ENCODE data around the gene GRIFIN.
"Not testable (repeated sequence)": the region's sequence is repeated elsewhere in the genome, so short reads cannot be mapped to it uniquely, and the experiment has no call there.

The GRIFIN gene

DNA sequence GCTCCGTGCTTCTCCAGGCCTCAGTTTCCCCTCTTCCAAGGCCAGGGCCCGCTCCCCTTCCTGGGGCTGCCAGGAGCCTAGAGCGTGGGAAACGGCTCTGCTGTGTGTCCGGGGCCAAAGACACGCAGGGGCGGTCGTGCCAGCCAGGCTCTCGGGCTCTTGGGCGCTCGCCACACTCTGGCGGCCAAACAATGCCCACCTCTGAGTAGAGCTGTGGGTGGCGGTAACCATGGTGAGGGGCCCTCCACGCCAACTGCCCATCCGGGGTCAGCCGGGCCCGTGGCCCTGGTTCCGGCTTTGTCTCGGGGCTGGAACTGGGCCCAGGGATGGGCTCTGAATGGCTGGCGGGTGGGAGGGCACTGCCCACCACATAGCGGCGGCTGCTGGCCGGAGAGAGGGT is 16.0 kb downstream of the GRIFIN start:
- Histone ChIP-seq H3K4me3 (ENCODE audit: low read length in 2 of 2) (no peak overlapping the region), H3K9me3 (ENCODE audit: control insufficient read depth in 2 of 2, low read length in 2 of 2) (no peaks in the 10 kb centered on the region), H3K27me3 (ENCODE audit: control insufficient read depth in 2 of 2, insufficient read depth in 2 of 2, low read length in 2 of 2) (no peaks in the 10 kb centered on the region), H3K4me1 (ENCODE audit: control insufficient read depth in 2 of 2, insufficient read depth in 2 of 2, low read length in 2 of 2) (no peaks in the 10 kb centered on the region), H3K27ac (ENCODE audit: low read depth in 2 of 2, low read length in 2 of 2) (no peak overlapping the region), H3K36me3 (ENCODE audit: control insufficient read depth in 2 of 2, insufficient read depth in 2 of 2, low read length in 2 of 2) (no peaks in the 10 kb centered on the region), H3K9ac (ENCODE audit: low read depth in 1 of 2, low read length in 2 of 2) (no peak overlapping the region)

DNA sequence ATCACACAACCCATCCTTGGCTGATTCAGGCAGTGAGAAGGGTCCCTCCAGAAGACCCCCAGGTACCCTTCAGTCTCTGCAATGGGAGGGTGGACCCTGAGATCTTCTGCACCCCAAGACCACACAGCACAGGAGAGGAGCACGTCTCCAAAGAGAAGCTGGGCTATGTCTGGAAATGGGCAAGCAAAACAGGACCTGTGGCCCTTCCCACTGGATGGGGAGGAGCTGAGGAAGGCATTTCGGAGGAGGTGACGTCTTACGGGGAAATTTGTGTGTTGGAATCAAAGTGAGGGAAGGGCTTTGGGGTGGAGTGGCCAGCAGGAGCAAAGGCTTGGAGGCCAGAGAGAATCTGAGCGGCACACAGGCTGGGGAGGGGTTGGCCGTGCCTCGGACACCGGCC is 16.5 kb downstream of the GRIFIN start:
- H3K4me1 ChIP-seq (ENCODE audit: control insufficient read depth in 2 of 2, insufficient read depth in 2 of 2, low read length in 2 of 2): no peaks in the 10 kb centered on the region
- H3K9ac ChIP-seq (ENCODE audit: low read depth in 1 of 2, low read length in 2 of 2): no peak overlapping the region
- no peaks in the 10 kb centered on the region for H3K9me3 ChIP-seq (ENCODE audit: control insufficient read depth in 2 of 2, low read length in 2 of 2)
- H3K27ac ChIP-seq (ENCODE audit: low read depth in 2 of 2, low read length in 2 of 2): no peak overlapping the region
- no peaks in the 10 kb centered on the region for H3K27me3 ChIP-seq (ENCODE audit: control insufficient read depth in 2 of 2, insufficient read depth in 2 of 2, low read length in 2 of 2)
- no peak overlapping the region for H3K4me3 ChIP-seq (ENCODE audit: low read length in 2 of 2)
- H3K36me3 ChIP-seq (ENCODE audit: control insufficient read depth in 2 of 2, insufficient read depth in 2 of 2, low read length in 2 of 2): no peaks in the 10 kb centered on the region

DNA sequence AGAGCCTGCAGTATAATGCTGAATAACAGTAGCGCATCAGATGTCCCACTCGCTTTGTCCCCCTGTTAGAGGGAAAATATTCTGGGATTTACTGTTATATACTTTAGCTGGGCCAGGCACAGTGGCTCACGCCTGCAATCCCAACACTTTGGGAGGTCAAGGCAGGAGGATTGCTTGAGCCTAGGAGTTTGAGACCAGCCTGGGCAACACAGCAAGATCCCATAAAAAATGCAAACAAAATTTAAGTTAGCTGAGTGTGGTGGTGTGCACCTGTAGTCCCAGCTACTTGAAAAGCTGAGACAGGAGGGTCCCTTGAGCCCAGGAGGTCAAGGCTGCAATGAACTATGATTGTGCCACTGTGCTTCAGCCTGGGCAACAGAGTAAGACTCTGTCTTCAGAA is 22.3 kb downstream of the GRIFIN start:
- not testable (repeated sequence) for H3K4me1 ChIP-seq (ENCODE audit: control insufficient read depth in 2 of 2, insufficient read depth in 2 of 2, low read length in 2 of 2); H3K27ac ChIP-seq (ENCODE audit: low read depth in 2 of 2, low read length in 2 of 2); H3K9me3 ChIP-seq (ENCODE audit: control insufficient read depth in 2 of 2, low read length in 2 of 2); H3K9ac ChIP-seq (ENCODE audit: low read depth in 1 of 2, low read length in 2 of 2); H3K27me3 ChIP-seq (ENCODE audit: control insufficient read depth in 2 of 2, insufficient read depth in 2 of 2, low read length in 2 of 2); H3K36me3 ChIP-seq (ENCODE audit: control insufficient read depth in 2 of 2, insufficient read depth in 2 of 2, low read length in 2 of 2); H3K4me3 ChIP-seq (ENCODE audit: low read length in 2 of 2)

DNA sequence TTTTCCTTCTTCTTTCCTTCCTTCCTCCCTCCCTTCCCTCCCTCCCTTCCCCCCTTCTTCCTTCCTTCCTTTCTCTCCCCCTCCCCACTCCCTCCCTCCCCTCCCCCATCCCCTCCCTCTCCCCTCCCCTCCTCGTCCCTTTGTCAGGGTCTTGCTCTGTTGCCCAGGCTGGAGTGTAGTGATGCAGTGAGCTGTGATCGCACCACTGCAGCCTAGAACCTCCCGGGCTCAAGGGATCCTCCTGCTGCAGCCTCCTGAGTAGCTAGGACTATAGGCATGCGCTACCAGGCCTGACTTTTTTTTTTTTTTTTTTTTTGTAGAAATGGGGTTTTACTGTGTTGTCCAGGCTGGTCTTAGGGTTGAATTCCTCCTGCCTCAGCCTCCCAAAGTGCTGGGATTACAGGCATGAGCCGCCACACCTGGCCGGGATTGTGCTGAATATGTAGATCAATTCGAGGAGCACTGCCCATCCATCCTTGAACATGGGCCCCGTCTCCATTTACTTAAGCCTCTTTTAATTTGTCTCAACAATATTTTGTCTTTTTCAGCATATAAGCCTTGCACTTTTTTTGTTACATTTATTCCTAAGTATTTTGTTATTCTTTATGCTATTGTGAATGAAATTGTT is 23.4 kb downstream of the GRIFIN start:
- Histone ChIP-seq H3K4me3 (ENCODE audit: low read length in 2 of 2) (no peak overlapping the region), H3K4me1 (ENCODE audit: control insufficient read depth in 2 of 2, insufficient read depth in 2 of 2, low read length in 2 of 2) (peaks cover 8% of the 10 kb centered on the region in 2 donors), H3K9me3 (ENCODE audit: control insufficient read depth in 2 of 2, low read length in 2 of 2) (no peaks in the 10 kb centered on the region), H3K27me3 (ENCODE audit: control insufficient read depth in 2 of 2, insufficient read depth in 2 of 2, low read length in 2 of 2) (no peaks in the 10 kb centered on the region), H3K36me3 (ENCODE audit: control insufficient read depth in 2 of 2, insufficient read depth in 2 of 2, low read length in 2 of 2) (no peaks in the 10 kb centered on the region), H3K27ac (ENCODE audit: low read depth in 2 of 2, low read length in 2 of 2) (no peak overlapping the region), H3K9ac (ENCODE audit: low read depth in 1 of 2, low read length in 2 of 2) (no peak overlapping the region)

DNA sequence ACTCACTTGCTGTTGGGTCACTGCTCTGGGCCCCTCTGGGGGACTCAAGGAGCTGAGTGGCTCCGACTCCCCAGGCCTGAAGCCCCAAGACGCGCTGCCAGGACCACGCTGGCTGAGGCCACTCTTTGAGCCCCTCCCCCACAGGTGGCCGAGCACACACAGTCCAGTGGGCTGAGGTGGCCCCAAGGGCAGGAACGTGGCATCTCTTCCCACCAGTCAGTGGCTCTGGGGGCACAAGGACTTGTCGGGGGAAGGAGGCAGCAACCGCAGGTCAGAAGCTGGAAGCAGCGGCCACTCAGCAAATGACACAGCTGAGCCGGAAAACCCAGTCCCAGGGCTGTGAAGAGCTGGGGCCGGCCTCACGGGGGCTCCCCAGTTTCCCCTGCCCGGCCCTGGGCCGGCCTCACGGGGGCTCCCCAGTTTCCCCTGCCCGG is 24.1 kb downstream of the GRIFIN start:
- no peaks in the 10 kb centered on the region for H3K36me3 ChIP-seq (ENCODE audit: control insufficient read depth in 2 of 2, insufficient read depth in 2 of 2, low read length in 2 of 2)
- no peak overlapping the region for H3K27ac ChIP-seq (ENCODE audit: low read depth in 2 of 2, low read length in 2 of 2)
- H3K4me1 ChIP-seq (ENCODE audit: control insufficient read depth in 2 of 2, insufficient read depth in 2 of 2, low read length in 2 of 2): peaks cover 8% of the 10 kb centered on the region in 2 donors
- H3K9ac ChIP-seq (ENCODE audit: low read depth in 1 of 2, low read length in 2 of 2): peak overlapping the region; percentile 47 to 50
- no peaks in the 10 kb centered on the region for H3K27me3 ChIP-seq (ENCODE audit: control insufficient read depth in 2 of 2, insufficient read depth in 2 of 2, low read length in 2 of 2)
- H3K9me3 ChIP-seq (ENCODE audit: control insufficient read depth in 2 of 2, low read length in 2 of 2): no peaks in the 10 kb centered on the region
- peak overlapping the region; percentile 49 to 68 for H3K4me3 ChIP-seq (ENCODE audit: low read length in 2 of 2)

DNA sequence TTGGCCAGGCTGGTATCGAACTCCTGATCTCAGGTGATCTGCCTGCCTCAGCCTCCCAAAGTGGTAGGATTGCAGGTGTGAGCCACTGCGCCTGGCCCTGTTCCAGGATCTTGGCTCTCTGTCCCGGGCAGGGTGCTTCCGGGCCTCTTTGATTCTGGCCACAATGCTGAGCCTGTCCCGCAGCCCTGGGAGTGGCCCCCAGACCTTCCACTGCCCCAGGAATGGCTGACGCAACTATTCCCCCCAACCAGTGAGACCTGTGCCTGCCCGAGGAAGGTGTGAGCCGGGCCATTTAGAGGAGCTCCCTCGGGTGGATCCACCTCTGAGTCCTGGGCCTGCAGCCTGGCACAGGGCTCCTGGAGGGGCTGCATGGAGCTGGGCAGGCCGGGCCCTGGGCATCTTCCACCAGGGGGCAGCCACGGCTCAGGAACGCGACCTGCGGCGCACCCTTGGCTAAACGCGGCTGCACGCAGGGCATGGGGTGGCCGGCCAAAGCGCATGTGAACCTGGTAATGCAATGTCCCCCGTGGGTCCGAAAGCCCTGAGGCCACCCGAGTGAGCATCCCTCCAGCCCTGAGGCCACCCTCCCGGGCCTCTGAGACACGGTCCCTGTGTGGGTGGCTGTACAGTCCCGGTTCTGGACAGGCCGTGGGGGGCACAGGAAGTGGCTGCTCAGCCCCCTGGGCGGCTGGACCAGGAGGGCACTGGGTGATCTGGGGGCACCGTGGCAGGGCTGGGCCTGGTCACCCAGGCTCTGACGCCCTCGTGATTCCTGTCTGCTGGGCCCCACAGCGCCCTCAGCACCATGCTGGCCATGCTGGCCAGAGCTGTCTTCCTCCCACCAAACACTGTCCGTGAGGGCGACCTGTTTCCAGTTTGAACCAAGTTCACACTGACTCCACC is 24.8 kb downstream of the GRIFIN start:
- peak overlapping the region; percentile 49 to 68 for H3K4me3 ChIP-seq (ENCODE audit: low read length in 2 of 2)
- H3K36me3 ChIP-seq (ENCODE audit: control insufficient read depth in 2 of 2, insufficient read depth in 2 of 2, low read length in 2 of 2): no peaks in the 10 kb centered on the region
- H3K9ac ChIP-seq (ENCODE audit: low read depth in 1 of 2, low read length in 2 of 2): peak overlapping the region; percentile 47 to 50
- H3K27ac ChIP-seq (ENCODE audit: low read depth in 2 of 2, low read length in 2 of 2): no peak overlapping the region
- no peaks in the 10 kb centered on the region for H3K27me3 ChIP-seq (ENCODE audit: control insufficient read depth in 2 of 2, insufficient read depth in 2 of 2, low read length in 2 of 2)
- peaks cover 8% of the 10 kb centered on the region in 2 donors for H3K4me1 ChIP-seq (ENCODE audit: control insufficient read depth in 2 of 2, insufficient read depth in 2 of 2, low read length in 2 of 2)
- no peaks in the 10 kb centered on the region for H3K9me3 ChIP-seq (ENCODE audit: control insufficient read depth in 2 of 2, low read length in 2 of 2)

DNA sequence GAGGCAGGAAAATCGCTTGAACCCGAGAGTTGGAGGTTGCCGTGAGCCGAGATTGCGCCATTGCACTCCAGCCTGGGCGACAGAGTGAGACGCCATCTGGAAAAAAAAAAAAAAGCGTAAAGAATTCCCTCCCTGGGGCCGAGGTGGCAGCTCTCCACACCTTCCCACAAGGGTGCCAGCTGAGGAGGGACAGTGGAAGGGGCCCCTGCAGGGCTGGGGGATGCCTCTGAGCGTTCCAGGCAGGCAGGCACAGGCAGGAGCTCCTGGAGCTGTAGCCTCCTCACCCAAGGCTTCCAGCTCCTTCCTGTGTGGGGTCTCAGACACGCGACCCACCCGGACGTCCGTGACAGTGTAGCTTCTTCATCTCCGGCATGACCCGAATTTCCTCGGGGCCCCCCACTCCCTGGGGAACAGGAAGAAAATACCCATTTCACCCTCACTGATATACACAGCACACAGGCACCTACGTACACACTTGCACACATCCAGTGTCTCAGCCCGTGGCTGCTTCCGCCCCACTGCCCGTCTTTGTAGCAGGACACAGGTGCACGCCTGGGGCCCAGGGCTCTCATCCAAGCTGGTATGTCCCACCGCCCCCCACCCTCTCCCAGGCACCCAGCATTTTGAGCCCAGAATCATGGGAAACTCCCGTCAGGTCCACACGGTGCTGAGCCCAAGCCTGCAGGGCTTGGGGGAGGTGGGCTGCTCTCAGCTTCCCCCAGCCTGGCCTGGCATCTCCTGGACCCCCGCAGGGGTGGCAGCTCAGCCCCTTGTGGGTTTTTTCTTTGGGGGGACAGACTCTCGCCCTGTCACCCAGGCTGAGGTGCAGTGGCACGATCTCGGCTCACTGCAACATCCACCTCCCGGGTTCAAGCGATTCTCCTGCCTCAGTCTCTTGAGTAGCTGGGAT is 25.7 kb downstream of the GRIFIN start:
- peaks cover 8% of the 10 kb centered on the region in 2 donors for H3K4me1 ChIP-seq (ENCODE audit: control insufficient read depth in 2 of 2, insufficient read depth in 2 of 2, low read length in 2 of 2)
- H3K36me3 ChIP-seq (ENCODE audit: control insufficient read depth in 2 of 2, insufficient read depth in 2 of 2, low read length in 2 of 2): no peaks in the 10 kb centered on the region
- H3K9me3 ChIP-seq (ENCODE audit: control insufficient read depth in 2 of 2, low read length in 2 of 2): no peaks in the 10 kb centered on the region
- H3K4me3 ChIP-seq (ENCODE audit: low read length in 2 of 2): no peak overlapping the region
- H3K27ac ChIP-seq (ENCODE audit: low read depth in 2 of 2, low read length in 2 of 2): no peak overlapping the region
- no peak overlapping the region for H3K9ac ChIP-seq (ENCODE audit: low read depth in 1 of 2, low read length in 2 of 2)
- no peaks in the 10 kb centered on the region for H3K27me3 ChIP-seq (ENCODE audit: control insufficient read depth in 2 of 2, insufficient read depth in 2 of 2, low read length in 2 of 2)

DNA sequence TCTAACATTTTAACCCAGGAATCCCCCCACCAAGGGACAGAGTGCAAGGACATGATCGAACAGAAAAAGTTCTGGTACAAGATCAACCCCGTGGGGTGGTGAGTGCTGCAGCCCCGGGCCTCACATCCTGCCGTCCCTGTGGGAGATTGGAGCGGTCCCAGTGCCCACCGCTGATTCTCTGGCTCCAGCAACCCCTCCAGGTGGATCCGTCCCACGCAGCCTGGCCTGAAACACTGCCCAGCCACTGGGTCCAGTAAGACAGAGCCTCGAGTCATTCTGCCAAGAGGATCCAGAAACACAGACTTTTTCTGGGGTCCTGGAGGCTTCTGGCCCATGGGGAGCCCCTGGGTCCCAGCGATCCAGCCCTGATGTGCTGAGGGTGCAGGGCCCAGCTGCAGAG is 29.5 kb downstream of the GRIFIN start:
- H3K36me3 ChIP-seq (ENCODE audit: control insufficient read depth in 2 of 2, insufficient read depth in 2 of 2, low read length in 2 of 2): no peaks in the 10 kb centered on the region
- peaks cover 2 to 3% of the 10 kb centered on the region in 2 donors for H3K4me1 ChIP-seq (ENCODE audit: control insufficient read depth in 2 of 2, insufficient read depth in 2 of 2, low read length in 2 of 2)
- H3K9me3 ChIP-seq (ENCODE audit: control insufficient read depth in 2 of 2, low read length in 2 of 2): no peaks in the 10 kb centered on the region
- no peak overlapping the region for H3K9ac ChIP-seq (ENCODE audit: low read depth in 1 of 2, low read length in 2 of 2)
- no peaks in the 10 kb centered on the region for H3K27me3 ChIP-seq (ENCODE audit: control insufficient read depth in 2 of 2, insufficient read depth in 2 of 2, low read length in 2 of 2)
- H3K4me3 ChIP-seq (ENCODE audit: low read length in 2 of 2): no peak overlapping the region
- no peak overlapping the region for H3K27ac ChIP-seq (ENCODE audit: low read depth in 2 of 2, low read length in 2 of 2)

DNA sequence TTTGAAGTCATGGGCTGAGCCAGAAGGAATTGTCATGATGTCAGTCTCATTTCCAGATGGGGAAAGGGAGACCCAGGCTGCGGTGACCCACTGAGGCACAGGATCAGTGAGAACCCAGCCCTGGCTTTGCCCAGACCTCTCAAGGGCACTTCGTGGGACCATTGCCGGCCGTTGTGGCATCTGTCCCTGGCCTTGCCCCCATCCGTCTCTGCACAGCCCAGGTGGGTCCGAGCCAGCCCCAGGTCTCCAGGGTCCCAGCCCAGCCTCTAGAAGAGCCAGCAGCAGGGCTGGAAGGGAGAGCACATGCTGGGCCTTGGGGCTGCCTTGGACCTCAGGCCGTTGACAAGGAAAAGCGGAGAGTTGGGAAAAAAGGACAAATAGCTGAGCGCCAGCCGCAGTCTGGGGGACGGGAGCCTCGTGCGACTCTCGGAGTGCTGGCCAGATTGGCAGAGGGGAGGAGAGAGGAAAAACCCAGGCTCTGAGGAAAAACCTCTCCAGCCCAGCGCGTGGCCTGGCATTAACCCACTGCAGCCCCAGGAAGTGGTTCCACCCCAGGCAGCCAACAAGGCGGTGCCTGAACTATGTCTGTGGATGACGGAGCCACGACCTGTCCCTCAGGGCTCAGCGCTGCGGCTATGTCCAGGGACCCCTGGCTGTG is 30.2 kb downstream of the GRIFIN start:
- Histone ChIP-seq H3K36me3 (ENCODE audit: control insufficient read depth in 2 of 2, insufficient read depth in 2 of 2, low read length in 2 of 2) (no peaks in the 10 kb centered on the region), H3K27ac (ENCODE audit: low read depth in 2 of 2, low read length in 2 of 2) (no peak overlapping the region), H3K9ac (ENCODE audit: low read depth in 1 of 2, low read length in 2 of 2) (no peak overlapping the region), H3K27me3 (ENCODE audit: control insufficient read depth in 2 of 2, insufficient read depth in 2 of 2, low read length in 2 of 2) (no peaks in the 10 kb centered on the region), H3K4me3 (ENCODE audit: low read length in 2 of 2) (no peak overlapping the region), H3K9me3 (ENCODE audit: control insufficient read depth in 2 of 2, low read length in 2 of 2) (no peaks in the 10 kb centered on the region), H3K4me1 (ENCODE audit: control insufficient read depth in 2 of 2, insufficient read depth in 2 of 2, low read length in 2 of 2) (no peaks in the 10 kb centered on the region)
